HFF-Myc (cell line): ENCODE data around the gene DOCK1.

Experiments used
- DNase-seq: peaks from one replicate; pipeline ENCODE4 v3.0.0-alpha.2; 2011; ENCODE audit warnings: low read depth; ENCODE audit errors: extremely low read depth
- H3K4me3 ChIP-seq: replicated peaks from 2 replicates; pipeline ENCODE4 v1.5.1; 2011; ENCODE audit warnings: low read depth, mild to moderate bottlenecking, control low read depth, low read length
- TF ChIP-seq, protein P1 (sequence below): IDR thresholded peaks from 2 replicates; pipeline ENCODE4 v1.5.1; 2012; ENCODE audit warnings: mild to moderate bottlenecking, low read depth, low read length, control low read depth; ENCODE audit errors: missing control alignments

The DOCK1 gene

DNA sequence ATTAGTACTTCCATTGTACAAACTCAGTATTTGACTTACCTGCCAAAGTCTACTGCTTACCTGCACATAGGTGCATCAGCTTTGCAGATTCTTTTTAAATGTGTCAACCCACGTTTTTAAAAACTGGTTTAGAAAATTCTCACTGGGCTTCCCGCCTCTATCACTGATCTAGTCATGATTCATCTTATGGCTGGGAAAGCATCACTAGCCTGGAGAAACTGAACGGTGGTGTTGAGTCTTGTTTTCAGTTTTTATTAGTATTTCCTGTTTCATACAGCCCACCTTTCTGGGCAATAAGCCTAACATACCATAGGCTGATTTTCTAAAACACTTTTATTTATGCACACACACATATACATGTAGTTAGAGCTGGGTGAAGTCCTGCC lies 19.7 kb downstream of the DOCK1 start:
- TF ChIP-seq, protein P1, sequence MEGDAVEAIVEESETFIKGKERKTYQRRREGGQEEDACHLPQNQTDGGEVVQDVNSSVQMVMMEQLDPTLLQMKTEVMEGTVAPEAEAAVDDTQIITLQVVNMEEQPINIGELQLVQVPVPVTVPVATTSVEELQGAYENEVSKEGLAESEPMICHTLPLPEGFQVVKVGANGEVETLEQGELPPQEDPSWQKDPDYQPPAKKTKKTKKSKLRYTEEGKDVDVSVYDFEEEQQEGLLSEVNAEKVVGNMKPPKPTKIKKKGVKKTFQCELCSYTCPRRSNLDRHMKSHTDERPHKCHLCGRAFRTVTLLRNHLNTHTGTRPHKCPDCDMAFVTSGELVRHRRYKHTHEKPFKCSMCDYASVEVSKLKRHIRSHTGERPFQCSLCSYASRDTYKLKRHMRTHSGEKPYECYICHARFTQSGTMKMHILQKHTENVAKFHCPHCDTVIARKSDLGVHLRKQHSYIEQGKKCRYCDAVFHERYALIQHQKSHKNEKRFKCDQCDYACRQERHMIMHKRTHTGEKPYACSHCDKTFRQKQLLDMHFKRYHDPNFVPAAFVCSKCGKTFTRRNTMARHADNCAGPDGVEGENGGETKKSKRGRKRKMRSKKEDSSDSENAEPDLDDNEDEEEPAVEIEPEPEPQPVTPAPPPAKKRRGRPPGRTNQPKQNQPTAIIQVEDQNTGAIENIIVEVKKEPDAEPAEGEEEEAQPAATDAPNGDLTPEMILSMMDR, result no peak
- H3K4me3 ChIP-seq, result no peak overlapping the region
- no peak for DNase-seq

DNA sequence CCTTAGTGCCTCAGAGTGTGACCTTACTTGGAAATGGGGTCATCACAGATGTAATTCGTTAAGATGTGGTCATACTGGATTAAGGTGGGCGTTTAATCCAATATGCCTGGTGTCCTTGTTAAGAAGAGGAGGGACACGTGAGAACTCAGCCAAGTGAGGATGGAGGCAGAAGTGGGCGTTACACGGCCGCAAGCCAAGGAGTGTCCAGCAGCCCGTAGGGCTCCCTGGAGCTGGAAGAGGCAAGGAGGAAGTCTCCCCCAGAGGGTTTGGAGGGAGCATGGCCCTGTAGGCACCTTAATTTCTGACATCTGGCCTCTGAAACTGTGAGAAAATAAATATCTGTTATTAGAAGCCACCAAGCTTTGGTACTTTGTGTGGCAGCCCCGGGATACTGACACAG lies 21.3 kb downstream of the DOCK1 start:
- no peak overlapping the region for H3K4me3 ChIP-seq
- no peak for DNase-seq
- TF ChIP-seq, protein P1, result no peak

DNA sequence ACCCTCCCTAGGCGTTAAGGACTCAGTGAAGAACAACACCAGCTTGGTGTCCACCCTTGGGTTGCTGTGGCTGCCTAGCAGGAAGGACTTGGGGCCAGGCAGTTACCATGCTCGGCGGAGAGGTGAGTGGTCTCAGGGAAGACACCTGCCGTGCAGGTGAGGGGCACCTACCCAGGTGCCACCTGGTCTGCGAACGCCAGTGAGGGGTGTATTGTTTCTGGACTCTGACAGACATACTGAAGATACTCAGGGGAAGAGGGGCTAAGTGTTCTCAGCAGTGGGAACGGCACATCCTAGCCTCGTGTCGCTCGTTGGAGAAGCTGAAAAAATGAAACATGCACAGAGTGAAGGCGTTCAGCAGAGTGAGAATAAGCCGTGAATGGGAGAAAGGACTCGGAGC lies 22.6 kb downstream of the DOCK1 start:
- H3K4me3 ChIP-seq, result no peak overlapping the region
- TF ChIP-seq, protein P1, result no peak
- no peak for DNase-seq

DNA sequence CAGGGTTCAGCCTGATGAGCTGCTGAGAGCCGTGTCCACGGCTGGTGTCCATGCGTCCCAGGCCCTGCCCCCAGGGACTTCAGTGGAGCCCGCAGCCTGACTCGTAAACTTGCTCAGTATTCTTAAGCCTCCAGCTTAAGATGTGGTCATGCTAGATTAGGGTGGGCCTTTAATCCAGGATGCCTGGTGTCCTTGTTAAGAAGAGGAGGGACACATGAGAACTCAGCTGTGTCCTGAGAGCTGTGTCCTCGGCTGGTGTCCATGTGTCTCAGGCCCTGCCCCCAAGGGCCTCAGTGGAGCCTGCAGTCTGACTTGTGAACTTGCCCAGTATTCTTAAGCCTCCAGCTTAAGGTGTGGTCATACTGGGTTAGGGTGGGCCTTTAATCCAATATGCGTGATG lies 23.0 kb downstream of the DOCK1 start:
- DNase-seq, result no peak
- H3K4me3 ChIP-seq, result no peak overlapping the region
- TF ChIP-seq, protein P1, result no peak

DNA sequence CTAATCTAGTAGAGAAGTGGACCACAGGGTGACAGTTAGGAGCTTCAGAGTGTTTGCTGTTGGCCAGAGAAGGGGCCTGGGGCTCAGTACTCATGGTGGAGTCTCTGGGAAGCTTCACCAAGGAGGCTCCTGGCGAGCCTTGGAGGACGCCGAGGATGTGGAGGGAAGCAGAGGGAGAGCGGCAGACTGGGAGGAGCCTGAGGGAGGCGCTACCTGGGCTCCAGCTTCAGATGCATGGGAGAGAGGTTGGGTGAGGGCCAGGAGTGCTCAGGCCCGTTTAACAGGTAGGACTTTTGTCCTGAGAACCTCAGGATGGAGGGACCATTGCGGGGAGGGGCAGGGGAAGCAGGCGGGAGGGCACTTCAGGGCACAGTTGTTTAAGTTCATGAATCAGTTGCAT lies 24.2 kb downstream of the DOCK1 start:
- no peak overlapping the region for H3K4me3 ChIP-seq
- DNase-seq, result no peak
- TF ChIP-seq, protein P1, result no peak

DNA sequence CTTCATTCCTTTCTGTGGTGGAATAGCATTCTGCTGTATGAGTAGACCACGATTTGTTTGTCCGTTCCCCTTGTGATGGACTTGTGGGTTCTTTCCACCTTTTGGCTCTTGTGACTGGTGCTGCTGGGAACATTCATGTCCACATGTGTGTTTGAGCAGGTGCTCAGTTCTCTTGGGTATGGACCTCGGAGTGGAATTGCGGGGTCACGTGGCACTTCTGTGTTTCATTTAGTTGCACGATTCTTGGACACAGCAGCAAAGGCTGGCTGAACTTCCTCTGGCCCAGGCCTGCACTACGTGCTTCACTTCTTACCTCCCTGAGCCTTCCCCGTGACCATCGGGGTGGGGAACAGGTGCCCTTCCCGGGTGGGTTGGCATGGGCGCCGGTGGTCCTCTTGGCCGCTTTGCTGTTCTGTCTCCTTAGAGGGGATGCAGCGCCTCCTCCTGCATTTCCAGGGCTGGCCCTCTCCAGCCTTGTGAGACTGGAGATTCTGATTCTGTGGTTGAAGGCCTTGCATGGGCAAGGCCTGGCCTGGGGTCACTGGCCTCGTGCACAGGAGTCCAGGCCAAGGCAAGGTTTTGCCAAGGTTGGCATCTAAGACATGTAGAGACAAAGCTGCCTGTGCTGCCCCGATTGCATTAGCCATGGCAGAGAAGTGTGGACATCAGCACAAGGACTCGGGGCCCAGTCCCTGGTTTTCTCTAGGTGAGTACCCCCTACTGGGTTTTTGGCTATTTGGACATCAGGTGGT lies 25.1 kb downstream of the DOCK1 start:
- TF ChIP-seq, protein P1, result no peak
- no peak overlapping the region for H3K4me3 ChIP-seq
- no peak for DNase-seq

DNA sequence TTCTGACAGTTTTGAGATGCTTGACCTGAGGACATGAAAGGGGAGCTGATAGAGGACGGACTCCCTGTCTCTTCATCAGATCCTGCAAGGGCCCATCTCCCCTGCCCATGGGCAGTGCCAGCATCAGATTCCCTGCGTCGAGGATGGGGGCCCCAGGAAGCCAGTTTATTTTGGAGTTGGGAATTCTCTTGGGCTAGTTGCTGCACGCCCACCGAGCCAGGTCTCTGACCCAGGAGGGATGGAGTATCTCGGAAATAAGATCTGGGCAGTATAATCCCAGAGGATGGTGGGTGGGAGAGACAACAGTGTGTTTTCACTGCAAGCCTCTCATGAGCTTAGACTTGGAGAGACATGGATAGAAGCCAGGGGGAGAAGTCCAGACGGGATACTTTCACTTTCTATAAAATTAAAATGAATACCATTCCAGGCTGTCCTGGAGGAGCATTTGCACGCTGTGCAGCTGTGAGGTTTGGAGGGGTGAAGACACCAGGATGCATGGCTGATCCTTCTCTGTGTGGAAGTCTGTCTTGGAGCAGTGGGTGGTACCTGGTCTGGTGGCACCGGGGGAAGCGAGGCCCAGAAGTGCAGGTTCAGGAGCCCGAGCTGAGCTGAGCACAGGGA lies 25.8 kb downstream of the DOCK1 start:
- TF ChIP-seq, protein P1, result no peak
- DNase-seq, result no peak
- H3K4me3 ChIP-seq, result no peak overlapping the region
